HepG2 (cell line): ENCODE results near the gene CPT1C. TPM values are rescaled to one million over a fixed set of nuclear protein-coding genes. Genes with fewer than 3 reads are reported as not detected.

ENCODE experiments used
- ATAC-seq: fragments of 200-7000 bp; cut with Tn5 transposase; 3 replicates; pipeline ENCODE4 v1.9.1; 2020; ENCODE audit warnings: mild to moderate bottlenecking, moderate library complexity
- BruUV-seq: library from RNA; stranded (reverse); fragments of 400-500 nt; replicated peaks from 2 replicates; lab custom pipeline; 2021; lab: Mats Ljungman, UMichigan
- CTCF ChIA-PET: fragments of 300-600 bp; formaldehyde crosslinking; extraction: SDS; loops from one replicate; lab custom pipeline; 2021; ENCODE audit warnings: low total read pairs, inconsistent platforms, low intra/inter-chr PET ratio; lab: Yijun Ruan, JAX
- POLR2A ChIA-PET: fragments of 350-600 bp; sonication (Branson Sonifier 250); formaldehyde crosslinking; loops from one replicate; lab custom pipeline; 2020; ENCODE audit warnings: antibody characterized with exemption, inconsistent platforms; lab: Yijun Ruan, JAX
- DNase-seq: peaks from one replicate; pipeline ENCODE4 v3.0.0-alpha.2; 2015; ENCODE audit warnings: low spot score
- FAIRE-seq: peaks from 3 replicates; lab custom pipeline; 2011; peaks lifted over from hg19 to GRCh38; lab: Jason Lieb, UNC
- H2AFZ ChIP-seq: one replicate; pipeline ENCODE4 v1.6.1; 2011; ENCODE audit warnings: low read length, inconsistent platforms
- H3K27ac ChIP-seq: fragments of 300-600 bp; 3 replicates; pipeline ENCODE4 v1.8.0; 2011; ENCODE audit warnings: mixed run types, mild to moderate bottlenecking, mixed read lengths, low read length, inconsistent platforms; ENCODE audit not compliant: insufficient read depth; ENCODE audit errors: extremely low read length
- H3K27me3 ChIP-seq, 2 experiments: fragments of 200-600 bp in 1 of 2; 2 replicates in 1 of 2; 3 replicates in 1 of 2; pipeline versions ENCODE4 v1.6.0 to v1.8.0; 2011; ENCODE audit warnings: low read length in 2 of 2, mild to moderate bottlenecking in 2 of 2, moderate library complexity in 2 of 2, inconsistent platforms in 1 of 2; ENCODE audit not compliant: insufficient read depth in 2 of 2, control insufficient read depth in 1 of 2
- H3K36me3 ChIP-seq, 2 experiments: fragments of 200-600 bp in 1 of 2; replicated peaks in 1 of 2; 2 replicates in 1 of 2; 3 replicates in 1 of 2; pipeline versions ENCODE4 v1.5.1 to v1.8.0; 2011; ENCODE audit warnings: low read length in 2 of 2, inconsistent platforms in 1 of 2; ENCODE audit not compliant: insufficient read depth in 2 of 2, control insufficient read depth in 1 of 2
- H3K4me1 ChIP-seq: 2 replicates; pipeline ENCODE4 v1.5.1; 2012; ENCODE audit warnings: low read length, inconsistent platforms; ENCODE audit not compliant: insufficient read depth
- H3K4me2 ChIP-seq: 2 replicates; pipeline ENCODE4 v1.6.0; 2011; ENCODE audit warnings: low read depth, low read length, inconsistent platforms
- H3K4me3 ChIP-seq, 3 experiments: fragments of 200-600 bp in 1 of 3; sonication (generic), shearing (Covaris generic) in 1 of 3; replicated peaks in 1 of 3; 2 replicates each; pipeline ENCODE4 v1.5.1; 2011 to 2016; ENCODE audit warnings: low read length in 3 of 3, inconsistent platforms in 2 of 3, low read depth in 2 of 3, mild to moderate bottlenecking in 2 of 3, control low read depth in 1 of 3, mixed read lengths in 1 of 3; ENCODE audit not compliant: insufficient read depth in 1 of 3
- H3K79me2 ChIP-seq: one replicate; pipeline ENCODE4 v1.6.1; 2011; ENCODE audit warnings: low read length, inconsistent platforms; ENCODE audit not compliant: insufficient read depth
- H3K9ac ChIP-seq: 2 replicates; pipeline ENCODE4 v1.6.0; 2011; ENCODE audit warnings: mild to moderate bottlenecking, low read depth, low read length, inconsistent platforms; ENCODE audit not compliant: insufficient read depth
- H3K9me3 ChIP-seq: 2 replicates; pipeline ENCODE4 v1.5.1; 2012; ENCODE audit warnings: mild to moderate bottlenecking, low read length
- H4K20me1 ChIP-seq: 2 replicates; pipeline ENCODE4 v1.6.0; 2011; ENCODE audit warnings: inconsistent platforms, mild to moderate bottlenecking, low read length, moderate library complexity; ENCODE audit not compliant: insufficient read depth
- ARID3A ChIP-seq: IDR thresholded peaks from 2 replicates; pipeline ENCODE4 v1.6.1; 2012; ENCODE audit warnings: low read depth, low read length, improper control_type of control experiment
- GPN1 ChIP-seq: sonication (generic); formaldehyde crosslinking; IDR thresholded peaks from 2 replicates; pipeline ENCODE4 v1.5.1; 2020; ENCODE audit warnings: missing genetic modification reagents, borderline replicate concordance
- MXI1 ChIP-seq: IDR thresholded peaks from 3 replicates; pipeline ENCODE4 v1.6.1; 2012; ENCODE audit warnings: low read depth, low read length, inconsistent platforms, borderline replicate concordance
- POLR2AphosphoS2 ChIP-seq: IDR thresholded peaks from 2 replicates; pipeline ENCODE4 v1.6.1; 2011; ENCODE audit warnings: low read depth, low read length, improper control_type of control experiment
- ZNF20 ChIP-seq: sonication (generic); formaldehyde crosslinking; IDR thresholded peaks from 2 replicates; pipeline ENCODE4 v1.4.0; 2020; ENCODE audit warnings: mild to moderate bottlenecking, moderate library complexity, missing genetic modification reagents
- ZNF83 ChIP-seq: sonication (generic); formaldehyde crosslinking; IDR thresholded peaks from 2 replicates; pipeline ENCODE4 v1.4.0; 2020; ENCODE audit warnings: missing genetic modification reagents, mild to moderate bottlenecking, borderline replicate concordance
- WGBS: methylation state at CpG from one replicate; pipeline ENCODE4 v1.1.6; 2017; ENCODE audit warnings: low lambda C conversion rate; 5-methylcytosine and 5-hydroxymethylcytosine counted together
- in situ Hi-C: cut with HindIII; loops from 2 replicates; pipeline ENCODE4 v1.10.0; 2017; ENCODE audit warnings: low pct_unique_long_range_greater_than_20kb; ENCODE audit not compliant: extremely low pct_ligation_motif_present
- intact Hi-C: fragments of 100-400 bp; cut with micrococcal nuclease; formaldehyde crosslinking; loops from one replicate; pipeline ENCODE4 v1.10.0; 2022; ENCODE audit not compliant: unreplicated experiment
- polyA plus RNA-seq, 8 experiments: library from polyadenylated mRNA; depleted of rRNA in 3 of 8; stranded (reverse) in 7 of 8; unstranded in 1 of 8; fragments of >200 nt; fragmentation: Illumina TruSeq in 4 of 8; extraction: Trizol in 4 of 8; gene quantifications; 2 replicates each; pipeline versions ENCODE4 v1.2.1 to v1.2.3, GENCODE V29; 2011 to 2016; ENCODE audit warnings: low read depth in 4 of 8, missing spikeins in 1 of 8, mixed read lengths in 1 of 8; ENCODE audit not compliant: insufficient read depth in 1 of 8
- total RNA-seq, 5 experiments: library from RNA; depleted of rRNA; stranded (reverse); fragments of >200 nt; fragmentation: Illumina TruSeq; extraction: Trizol; gene quantifications; 2 replicates each; pipeline ENCODE4 v1.2.3, GENCODE V29; 2016; ENCODE audit warnings: low read depth in 1 of 5

CPT1C gene
- total and polyA plus RNA-seq, 2 of the 13 experiments (the other 11 are each of a cell fraction or from before 2014, with no cell fraction given): 0.18 TPM; not detected in 1

GRCh38 chr19:49684983-49685553 is 5.8 kb upstream of the CPT1C start:
- WGBS: 98% methylated on average over 10 of the region's 13 CpGs
- Histone ChIP-seq H3K36me3 (peaks cover 22 to 66% of the 10 kb centered on the region in 2 experiments), H3K27ac (no peak overlapping the region), H3K9ac (no peak overlapping the region), H3K4me3 (no peak overlapping the region), H3K9me3 (no peaks in the 10 kb centered on the region), H4K20me1 (peaks cover 22% of the 10 kb centered on the region), H3K4me2 (no peak overlapping the region), H2AFZ (no peak overlapping the region), H3K27me3 (no peaks in the 10 kb centered on the region), H3K4me1 (peaks cover 13% of the 10 kb centered on the region), H3K79me2 (peaks cover 16% of the 10 kb centered on the region)
- intact Hi-C loops: no loop called here
- ChIA-PET CTCF (no interaction called here), POLR2A (interaction anchor here (1.2 to 1.5 kb wide), 2 partner anchors 9 to 166 kb away, joined by 3 to 5 read pairs; partner anchors contain the start of gene PTOV1)
- no TSS peak for BruUV-seq
- in situ Hi-C loops: no loop called here
- ATAC-seq: no peak
- no peak for DNase-seq
- FAIRE-seq: no peak
- TF ChIP-seq ARID3A (no peak), MXI1 (no peak), ZNF83 (CRISPR knock-in tag) (no peak), ZNF20 (CRISPR knock-in tag) (no peak), GPN1 (CRISPR knock-in tag) (no peak), POLR2AphosphoS2 (0 out of 2 replicates have a peak, but pooled peaks have one; percentile 39)
- TF ChIP-seq, all 625 proteins: peak for 1
